ENCODE measurements around the gene SNORC.

DNA sequence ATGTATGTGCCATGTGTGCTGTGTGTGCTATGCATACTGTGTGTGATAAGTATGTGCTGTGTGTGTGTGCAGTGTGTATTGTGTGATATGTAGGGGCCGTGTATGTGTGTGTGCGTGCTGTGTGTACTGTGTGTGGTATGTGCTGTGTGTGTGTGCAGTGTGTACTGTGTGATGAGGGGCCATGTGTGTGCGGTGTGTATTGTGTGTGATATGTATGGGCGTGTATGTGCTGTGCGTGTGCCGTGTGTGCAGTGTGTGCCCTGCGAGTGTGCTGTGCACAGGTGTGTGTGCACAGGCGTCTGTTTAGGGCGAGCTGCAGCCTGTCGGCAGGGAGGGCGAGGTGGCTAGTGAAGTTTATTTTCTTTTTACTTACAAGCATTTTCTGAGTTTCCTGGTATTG lies 16.1 kb downstream of the SNORC start:
- TF ChIP-seq EZH2 (IDR thresholded peaks at IDR 0.05; ENCODE audit: borderline replicate concordance, low read length) (no peak), CTCF (conservative IDR thresholded peaks at IDR 0.05 in 1 of 2, IDR thresholded peaks at IDR 0.05 in 1 of 2; ENCODE audit: extremely low read depth in 1 of 2, insufficient read depth in 1 of 2, low read depth in 1 of 2, low read length in 2 of 2) (no peak)
